Anterior cingulate cortex (tissue), 58 donors: Measurements from ENCODE around the gene LMNTD1.
"Not testable (repeated sequence)": the region's sequence is repeated elsewhere in the genome, so short reads cannot be mapped to it uniquely, and the experiment has no call there.

Experiments
- DNase-seq, 58 donors: peaks; one replicate each; lab custom pipeline; 2025; lab: John Stamatoyannopoulos, UW

LMNTD1 gene

DNA sequence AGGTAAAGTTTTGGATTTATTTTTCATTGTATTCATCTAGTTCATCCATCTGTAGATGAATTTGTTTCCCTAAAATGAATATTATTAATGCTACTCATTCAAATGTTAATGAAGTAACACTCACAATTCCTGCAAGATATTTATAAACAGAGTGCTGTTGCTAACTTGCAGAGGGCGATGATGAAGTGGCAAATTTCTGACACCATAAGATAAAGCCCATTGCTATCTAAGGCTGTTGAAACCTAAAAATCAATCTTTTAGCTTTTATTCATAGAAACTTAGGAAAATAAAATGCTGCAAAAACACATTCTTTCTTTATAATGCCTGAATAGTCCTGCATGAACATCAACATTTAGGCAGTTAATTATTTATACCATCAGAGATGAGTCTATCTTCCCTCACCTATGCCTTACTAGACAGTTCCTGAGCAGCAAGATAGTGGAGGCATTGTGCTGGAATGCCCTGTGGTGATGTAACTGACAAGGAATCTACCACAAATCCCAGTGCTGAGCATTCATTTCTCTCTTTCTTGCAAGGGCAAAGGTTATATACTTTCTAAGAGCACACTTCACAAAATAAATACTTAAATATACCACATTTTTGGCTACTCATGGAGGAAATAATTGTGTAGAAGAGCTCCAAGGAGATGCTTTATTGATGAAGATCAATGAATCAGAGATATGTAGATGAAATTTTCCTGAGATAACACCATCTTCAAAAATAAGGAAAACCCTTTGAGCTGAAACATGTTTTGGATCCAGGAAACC, 57.6 kb downstream of the LMNTD1 start:
- DNase-seq, result no peak

DNA sequence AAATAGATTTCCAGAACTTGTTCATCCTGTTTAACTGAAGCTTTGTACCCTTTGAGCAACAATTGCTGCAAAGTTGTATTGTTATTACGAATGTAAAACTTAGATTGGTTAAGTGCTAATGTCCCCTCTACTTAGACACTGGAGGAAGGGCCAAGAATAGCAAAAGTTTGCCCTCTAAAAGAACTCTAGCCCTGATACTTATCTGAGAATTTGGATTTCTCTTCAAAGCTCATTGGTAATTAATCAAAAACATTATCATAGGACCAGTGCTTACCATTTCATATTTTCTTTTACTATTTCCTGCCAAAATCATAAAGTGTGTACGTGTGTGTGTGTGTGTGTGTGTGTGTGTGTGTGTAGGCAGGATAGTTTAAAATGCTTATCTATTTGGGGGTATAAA, 58.2 kb downstream of the LMNTD1 start:
- no peak for DNase-seq

GRCh38 chr12:25493682-25494081, 59.4 kb downstream of the LMNTD1 start:
- DNase-seq, result no peak

GRCh38 chr12:25491396-25492325, 61.4 kb downstream of the LMNTD1 start:
- no peak for DNase-seq

- not testable (repeated sequence) for DNase-seq
Measured at GRCh38 chr12:25488956-25489870, 63.9 kb downstream of the LMNTD1 start.

DNA sequence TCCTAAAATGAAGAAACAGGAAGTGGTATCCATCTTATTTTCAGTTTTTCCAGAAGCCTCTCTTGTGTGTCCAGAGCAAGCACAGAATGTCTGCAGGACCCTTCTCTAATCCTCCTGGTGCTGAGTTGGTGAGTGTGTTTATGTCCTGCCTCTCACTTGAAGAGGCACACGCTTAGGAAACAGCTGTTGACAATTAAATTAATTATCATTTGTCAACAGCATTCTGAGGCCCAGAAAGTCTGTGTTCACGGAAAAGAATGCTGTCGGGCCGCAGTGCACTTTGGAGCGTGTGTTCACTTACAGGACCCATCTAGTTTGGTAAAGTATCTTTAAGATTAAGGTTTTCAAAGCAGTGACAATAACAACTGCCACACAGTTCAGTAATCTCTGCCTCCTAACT, 70.5 kb downstream of the LMNTD1 start:
- DNase-seq, result no peak

GRCh38 chr12:25480145-25480544, 72.9 kb downstream of the LMNTD1 start:
- DNase-seq, result no peak

- no peak for DNase-seq
Measured at GRCh38 chr12:25477217-25477616, 75.9 kb downstream of the LMNTD1 start.

- no peak for DNase-seq
Measured at GRCh38 chr12:25472453-25472852, 80.6 kb downstream of the LMNTD1 start.

DNA sequence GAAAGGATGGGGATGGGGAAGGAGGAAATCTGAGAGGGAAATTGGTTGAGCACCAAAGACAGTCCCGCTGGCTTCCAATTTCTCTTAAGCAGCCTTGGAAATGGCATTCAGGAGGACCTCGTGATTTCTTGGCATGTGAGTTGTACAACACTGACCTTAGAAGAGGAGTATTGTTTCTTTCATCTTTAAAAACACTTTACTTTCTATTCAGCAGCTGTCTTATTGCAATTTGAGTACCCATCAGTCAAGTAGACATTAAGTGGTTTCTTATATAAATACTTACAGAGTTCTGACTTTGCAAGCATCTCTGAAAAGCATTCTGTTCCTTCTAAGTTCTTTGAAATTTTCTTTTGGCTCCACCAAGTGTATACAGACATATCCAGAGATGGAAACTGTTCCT, 83.2 kb downstream of the LMNTD1 start:
- DNase-seq, result no peak

DNA sequence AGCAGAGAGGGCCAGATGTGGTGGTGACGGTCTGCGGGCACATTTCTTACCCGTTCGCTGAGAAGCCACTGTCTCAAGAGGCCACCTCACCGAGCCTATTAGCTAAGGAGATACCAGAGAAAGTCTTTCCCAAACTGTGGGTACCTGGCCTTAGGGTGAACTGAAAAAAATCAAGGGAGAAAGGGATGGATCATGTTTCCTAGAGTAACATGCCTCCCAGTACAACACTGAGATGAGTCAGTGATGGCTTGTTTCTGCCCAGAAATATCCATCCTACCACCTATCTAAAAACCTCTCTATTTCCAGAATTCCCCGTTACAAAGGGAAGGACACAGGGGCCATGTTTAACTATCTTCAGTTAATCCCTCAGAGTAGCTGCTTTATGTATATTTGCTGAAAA, 83.7 kb downstream of the LMNTD1 start:
- DNase-seq, result no peak

GRCh38 chr12:25463521-25463920, 89.6 kb downstream of the LMNTD1 start:
- DNase-seq, result no peak

- DNase-seq, result no peak
Measured at GRCh38 chr12:25463005-25463404, 90.1 kb downstream of the LMNTD1 start.

- DNase-seq, result no peak
Measured at GRCh38 chr12:25459541-25459951, 93.5 kb downstream of the LMNTD1 start.

DNA sequence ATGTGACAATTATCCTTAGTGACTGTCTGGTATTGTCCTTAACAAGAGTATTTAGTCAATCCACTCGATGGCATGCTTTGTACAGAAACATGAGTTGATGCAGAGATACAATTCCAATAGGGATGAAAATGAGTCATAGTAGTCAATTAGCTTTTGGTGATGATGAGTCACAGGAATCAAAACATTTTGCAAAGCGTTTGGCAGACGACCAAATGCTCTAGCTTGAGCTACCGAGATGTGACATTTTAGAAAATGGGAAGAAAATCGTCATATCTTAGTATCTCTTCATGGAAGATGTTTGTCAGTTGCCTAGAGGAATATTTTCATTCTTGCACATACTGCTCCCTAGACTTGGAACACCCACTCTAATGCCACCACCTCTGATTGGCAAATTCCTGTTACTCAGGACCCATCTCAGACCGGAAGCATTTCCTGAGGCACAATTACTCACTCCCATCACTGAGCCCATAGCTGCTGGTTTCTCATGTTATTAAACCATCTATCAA, 95.0 kb downstream of the LMNTD1 start:
- peak in 18 of 58 donors; percentile 2 to 52 (median 18) for DNase-seq

DNA sequence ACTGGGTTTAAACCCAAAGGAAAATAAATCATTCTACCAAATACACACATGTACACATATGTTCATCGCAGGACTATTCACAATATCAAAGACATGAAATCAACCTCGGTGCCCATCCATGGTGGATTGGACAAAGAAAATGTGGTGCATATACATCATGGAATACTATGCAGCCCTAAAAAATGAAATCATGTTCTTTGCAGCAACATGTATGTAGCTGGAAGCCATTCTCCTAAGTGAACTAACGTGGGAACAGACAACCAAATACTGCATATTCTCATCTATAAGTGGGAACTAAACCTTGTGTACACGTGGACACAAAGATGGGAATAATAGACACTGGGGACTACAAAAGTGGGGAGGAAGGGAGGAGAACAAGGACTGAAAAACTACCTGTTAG, 96.6 kb downstream of the LMNTD1 start:
- no peak for DNase-seq

DNA sequence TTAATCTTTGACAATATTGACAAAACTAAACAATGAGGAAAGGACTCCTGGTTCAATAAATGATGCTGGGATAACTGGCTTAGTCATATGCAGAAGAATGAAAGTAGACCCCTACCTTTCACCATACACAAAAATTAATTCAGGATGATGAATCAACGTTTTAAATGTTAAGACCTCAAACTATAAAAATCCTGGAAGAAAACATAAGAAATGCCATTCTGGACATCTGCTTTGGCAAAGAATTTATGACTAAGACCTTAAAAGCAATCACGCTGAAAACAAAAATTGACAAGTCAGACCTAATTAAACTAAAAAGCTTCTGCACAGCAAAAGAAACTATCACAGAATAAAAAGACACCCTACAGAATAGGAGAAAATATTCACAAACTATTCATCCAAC, 97.4 kb downstream of the LMNTD1 start:
- DNase-seq, result no peak

DNA sequence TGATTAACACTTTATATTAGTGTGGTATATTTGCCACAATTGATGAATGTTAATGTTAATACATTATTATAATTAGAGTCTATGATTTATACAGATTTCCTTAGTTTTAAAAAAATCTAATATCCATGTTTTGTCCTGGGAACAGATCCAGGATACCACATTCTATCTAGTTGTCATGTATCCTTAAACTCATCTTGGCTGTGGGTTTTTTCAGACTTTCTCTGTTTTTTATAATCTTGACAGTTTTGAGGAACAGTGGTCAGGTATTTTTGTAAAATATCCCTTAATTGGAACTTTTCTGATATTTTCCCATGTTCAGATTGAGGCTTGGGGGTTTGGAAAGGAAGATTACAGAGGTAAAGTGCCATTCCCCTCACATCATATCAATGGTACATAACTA, 104.1 kb downstream of the LMNTD1 start:
- no peak for DNase-seq

DNA sequence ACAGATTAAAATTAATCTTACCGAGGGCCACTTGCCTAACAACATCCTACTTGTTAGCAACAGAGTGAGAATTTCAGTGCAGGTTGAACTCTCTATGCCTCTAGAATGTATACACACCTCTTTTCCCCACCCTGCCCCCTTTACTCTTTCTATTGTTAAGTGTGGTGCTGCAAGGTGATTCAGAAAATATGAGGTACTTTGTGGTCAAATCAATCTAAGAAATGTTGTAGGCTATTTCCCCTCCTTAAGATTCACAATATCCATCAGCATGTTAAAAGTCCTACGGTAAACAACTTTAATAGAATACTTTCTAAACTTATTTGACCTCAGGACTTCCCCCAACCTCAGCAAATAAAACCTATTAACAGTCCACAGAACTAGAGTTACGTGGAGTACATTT, 106.0 kb downstream of the LMNTD1 start:
- no peak for DNase-seq

DNA sequence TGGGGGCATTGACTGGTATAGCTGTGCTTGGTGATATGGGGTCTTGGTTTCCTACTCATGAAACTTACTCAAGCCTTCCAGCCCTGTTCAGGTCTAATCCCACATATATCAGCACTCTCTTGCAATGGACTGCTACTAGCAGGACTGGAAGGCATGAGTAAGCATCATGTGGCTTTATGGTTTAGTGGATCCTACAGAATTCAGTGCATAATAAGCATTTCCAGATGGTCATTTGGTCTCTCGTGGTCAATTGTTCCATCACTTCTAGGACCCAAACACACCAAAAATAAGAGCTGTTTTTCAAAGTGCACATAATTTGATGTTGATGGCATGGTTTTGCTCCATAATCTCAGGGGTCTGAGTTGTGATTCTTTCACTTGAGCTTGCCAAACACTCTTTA, 114.4 kb downstream of the LMNTD1 start:
- DNase-seq, result no peak
